ENCODE data around the gene SYT1. TPM values are rescaled to one million over a fixed set of nuclear protein-coding genes. Genes with fewer than 3 reads are reported as not detected.

SYT1 gene
- total RNA-seq (2021; fragmentation: NEBNext Ultra II Directional; extraction: Animal tissue kit (Norgen Biotek cat#: 25700)): 10 to 100 TPM in 2 of 6 experiments, 1 to 10 TPM in 4; 3.5 to 10.5 (median 9.1) TPM
- long read RNA-seq, full-length matches to known transcripts: 2 of 7 reads
- long read RNA-seq, partial matches to known transcripts: 2 of 7 reads
- long read RNA-seq, other reads (novel, unspliced or antisense): 3 of 7 reads

- peak within 1 kb of the TSS; percentile 94 for H3K4me3 Mint-ChIP-seq
- no peaks in the 10 kb centered on the region for H3K9me3 Mint-ChIP-seq
- no peak for TF ChIP-seq CTCF (IDR thresholded peaks at IDR 0.05)
- DNase-seq: peak; percentile 80
- H3K27ac Mint-ChIP-seq: peak within 1 kb of the TSS; percentile 68
- no peaks in the 10 kb centered on the region for H3K36me3 Mint-ChIP-seq (ENCODE audit: low read depth)
- peaks cover 6% of the 10 kb centered on the region for H3K27me3 Mint-ChIP-seq (ENCODE audit: insufficient read depth)
- peaks cover 30% of the 10 kb centered on the region for H3K4me1 Mint-ChIP-seq (ENCODE audit: low read depth)
Observed at GRCh38 chr12:78864403-78864869, at the start of gene SYT1. SYT1 (plus strand) TSS chr12:78864774.

GRCh38 chr12:78818487-78818886 is 46.1 kb upstream of the SYT1 start:
- H3K4me1 Mint-ChIP-seq (ENCODE audit: low read depth): no peaks in the 10 kb centered on the region
- no peak overlapping the region for H3K27ac Mint-ChIP-seq
- no peaks in the 10 kb centered on the region; the same call in 1 of the 2 replicates for H3K27me3 Mint-ChIP-seq (ENCODE audit: insufficient read depth)
- no peaks in the 10 kb centered on the region for H3K36me3 Mint-ChIP-seq (ENCODE audit: low read depth)
- no peaks in the 10 kb centered on the region for H3K9me3 Mint-ChIP-seq
- no peak for TF ChIP-seq CTCF (IDR thresholded peaks at IDR 0.05)
- H3K4me3 Mint-ChIP-seq: no peak overlapping the region; the same call in 1 of the 2 replicates
- DNase-seq: no peak

GRCh38 chr12:78820946-78821345 is 43.6 kb upstream of the SYT1 start:
- H3K27ac Mint-ChIP-seq: no peak overlapping the region
- no peaks in the 10 kb centered on the region for H3K27me3 Mint-ChIP-seq (ENCODE audit: insufficient read depth)
- no peak for DNase-seq
- H3K4me3 Mint-ChIP-seq: no peak overlapping the region
- no peak for TF ChIP-seq CTCF (IDR thresholded peaks at IDR 0.05)
- H3K9me3 Mint-ChIP-seq: no peaks in the 10 kb centered on the region
- H3K4me1 Mint-ChIP-seq (ENCODE audit: low read depth): no peaks in the 10 kb centered on the region
- no peaks in the 10 kb centered on the region for H3K36me3 Mint-ChIP-seq (ENCODE audit: low read depth)

GRCh38 chr12:78824918-78825317 is 39.7 kb upstream of the SYT1 start:
- Mint-ChIP-seq H3K4me1 (ENCODE audit: low read depth) (no peaks in the 10 kb centered on the region), H3K36me3 (ENCODE audit: low read depth) (no peaks in the 10 kb centered on the region), H3K27me3 (ENCODE audit: insufficient read depth) (no peaks in the 10 kb centered on the region), H3K9me3 (no peaks in the 10 kb centered on the region), H3K4me3 (no peak overlapping the region), H3K27ac (no peak overlapping the region)
- TF ChIP-seq CTCF (IDR thresholded peaks at IDR 0.05): no peak
- no peak for DNase-seq

- H3K4me1 Mint-ChIP-seq (ENCODE audit: low read depth): no peaks in the 10 kb centered on the region
- H3K27me3 Mint-ChIP-seq (ENCODE audit: insufficient read depth): no peaks in the 10 kb centered on the region
- H3K36me3 Mint-ChIP-seq (ENCODE audit: low read depth): no peaks in the 10 kb centered on the region
- H3K27ac Mint-ChIP-seq: no peak overlapping the region
- no peak for DNase-seq
- H3K4me3 Mint-ChIP-seq: no peak overlapping the region
- TF ChIP-seq CTCF (IDR thresholded peaks at IDR 0.05): no peak
- H3K9me3 Mint-ChIP-seq: no peaks in the 10 kb centered on the region
Observed at GRCh38 chr12:78829690-78830089, 34.9 kb upstream of the SYT1 start.
